22Rv1 (cell line): Measurements from ENCODE around the gene ZRANB3.

Experiments
- H3K27ac ChIP-seq: fragments of 450-650 bp; 2 replicates; pipeline ENCODE4 v1.5.1; 2017
- CTCF ChIP-seq: fragments of 450-650 bp; IDR thresholded peaks from 2 replicates; pipeline ENCODE4 v1.5.1; 2017; ENCODE audit warnings: mild to moderate bottlenecking
- ZFX ChIP-seq: fragments of 450-650 bp; IDR thresholded peaks from 2 replicates; pipeline ENCODE4 v1.6.1; 2017; ENCODE audit warnings: antibody characterized with exemption, borderline replicate concordance

ZRANB3 gene

GRCh38 chr2:135103843-135104242 is 427.2 kb downstream of the ZRANB3 start:
- no peak for TF ChIP-seq ZFX
- TF ChIP-seq CTCF = no peak
- H3K27ac ChIP-seq = no peak overlapping the region

DNA sequence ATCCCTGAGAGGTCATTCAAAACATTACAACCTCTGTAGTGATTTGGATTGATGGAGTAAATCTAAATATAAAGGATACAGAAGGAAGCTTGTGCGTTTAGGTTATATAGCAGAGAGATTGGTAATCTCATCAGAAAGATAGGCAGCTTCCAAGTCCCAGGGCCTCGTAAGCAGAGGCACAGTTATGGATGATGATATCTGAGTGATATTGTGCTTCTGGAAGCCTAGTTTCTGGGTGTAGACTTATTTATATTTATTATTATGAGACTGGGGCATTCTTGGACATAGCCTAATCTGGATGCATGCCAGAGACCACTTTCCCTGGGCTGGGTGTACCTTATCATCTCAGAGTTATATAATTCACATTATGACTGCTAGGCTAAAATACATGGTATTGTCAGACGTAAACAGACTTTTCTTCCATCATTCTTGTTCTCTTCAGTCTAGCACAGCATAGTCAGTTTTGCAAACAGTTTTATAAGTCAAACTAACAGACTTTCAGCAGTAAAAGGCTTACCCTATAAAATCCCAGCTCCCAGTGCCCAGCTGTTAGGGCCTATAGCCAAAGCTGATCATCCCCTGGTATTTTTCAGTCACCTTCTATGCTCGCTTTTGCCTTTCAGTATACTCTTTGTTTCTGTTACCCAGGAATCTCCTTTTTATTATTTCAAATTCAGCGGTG is 431.1 kb downstream of the ZRANB3 start:
- no peak for TF ChIP-seq CTCF
- no peak for TF ChIP-seq ZFX
- H3K27ac ChIP-seq = no peak overlapping the region

GRCh38 chr2:135097532-135098231 is 433.3 kb downstream of the ZRANB3 start:
- H3K27ac ChIP-seq = no peak overlapping the region
- TF ChIP-seq CTCF (no peak), ZFX (no peak)

- TF ChIP-seq ZFX (no peak), CTCF (no peak)
- H3K27ac ChIP-seq = no peak overlapping the region
These were observed 434.2 kb downstream of the ZRANB3 start for GRCh38 chr2:135096665-135097446.

GRCh38 chr2:135095591-135095990 is 435.4 kb downstream of the ZRANB3 start:
- no peak overlapping the region for H3K27ac ChIP-seq
- TF ChIP-seq CTCF = no peak
- TF ChIP-seq ZFX = no peak

GRCh38 chr2:135094508-135094907 is 436.5 kb downstream of the ZRANB3 start:
- TF ChIP-seq CTCF (no peak), ZFX (no peak)
- peak overlapping the region; percentile 78 for H3K27ac ChIP-seq
